HepG2 (cell line): Measurements from ENCODE around the gene B4GALT4. TPM values are rescaled to one million over a fixed set of nuclear protein-coding genes. Genes with fewer than 3 reads are reported as not detected.

Experiments
- ATAC-seq: fragments of 200-7000 bp; cut with Tn5 transposase; 3 replicates; pipeline ENCODE4 v1.9.1; 2020; ENCODE audit warnings: mild to moderate bottlenecking, moderate library complexity
- BruUV-seq: library from RNA; stranded (reverse); fragments of 400-500 nt; replicated peaks from 2 replicates; lab custom pipeline; 2021; lab: Mats Ljungman, UMichigan
- CTCF ChIA-PET: fragments of 300-600 bp; formaldehyde crosslinking; extraction: SDS; loops from one replicate; lab custom pipeline; 2021; ENCODE audit warnings: low total read pairs, inconsistent platforms, low intra/inter-chr PET ratio; lab: Yijun Ruan, JAX
- POLR2A ChIA-PET: fragments of 350-600 bp; sonication (Branson Sonifier 250); formaldehyde crosslinking; loops from one replicate; lab custom pipeline; 2020; ENCODE audit warnings: antibody characterized with exemption, inconsistent platforms; lab: Yijun Ruan, JAX
- DNase-seq: peaks from one replicate; pipeline ENCODE4 v3.0.0-alpha.2; 2015; ENCODE audit warnings: low spot score
- FAIRE-seq: peaks from 3 replicates; lab custom pipeline; 2011; peaks lifted over from hg19 to GRCh38; lab: Jason Lieb, UNC
- H2AFZ ChIP-seq: one replicate; pipeline ENCODE4 v1.6.1; 2011; ENCODE audit warnings: low read length, inconsistent platforms
- H3K27ac ChIP-seq: fragments of 300-600 bp; 3 replicates; pipeline ENCODE4 v1.8.0; 2011; ENCODE audit warnings: mixed run types, mild to moderate bottlenecking, mixed read lengths, low read length, inconsistent platforms; ENCODE audit not compliant: insufficient read depth; ENCODE audit errors: extremely low read length
- H3K27me3 ChIP-seq, 2 experiments: fragments of 200-600 bp in 1 of 2; 2 replicates in 1 of 2; 3 replicates in 1 of 2; pipeline versions ENCODE4 v1.6.0 to v1.8.0; 2011; ENCODE audit warnings: low read length in 2 of 2, mild to moderate bottlenecking in 2 of 2, moderate library complexity in 2 of 2, inconsistent platforms in 1 of 2; ENCODE audit not compliant: insufficient read depth in 2 of 2, control insufficient read depth in 1 of 2
- H3K36me3 ChIP-seq, 2 experiments: fragments of 200-600 bp in 1 of 2; replicated peaks in 1 of 2; 2 replicates in 1 of 2; 3 replicates in 1 of 2; pipeline versions ENCODE4 v1.5.1 to v1.8.0; 2011; ENCODE audit warnings: low read length in 2 of 2, inconsistent platforms in 1 of 2; ENCODE audit not compliant: insufficient read depth in 2 of 2, control insufficient read depth in 1 of 2
- H3K4me1 ChIP-seq: 2 replicates; pipeline ENCODE4 v1.5.1; 2012; ENCODE audit warnings: low read length, inconsistent platforms; ENCODE audit not compliant: insufficient read depth
- H3K4me2 ChIP-seq: 2 replicates; pipeline ENCODE4 v1.6.0; 2011; ENCODE audit warnings: low read depth, low read length, inconsistent platforms
- H3K4me3 ChIP-seq, 3 experiments: fragments of 200-600 bp in 1 of 3; sonication (generic), shearing (Covaris generic) in 1 of 3; replicated peaks in 1 of 3; 2 replicates each; pipeline ENCODE4 v1.5.1; 2011 to 2016; ENCODE audit warnings: low read length in 3 of 3, inconsistent platforms in 2 of 3, low read depth in 2 of 3, mild to moderate bottlenecking in 2 of 3, control low read depth in 1 of 3, mixed read lengths in 1 of 3; ENCODE audit not compliant: insufficient read depth in 1 of 3
- H3K79me2 ChIP-seq: one replicate; pipeline ENCODE4 v1.6.1; 2011; ENCODE audit warnings: low read length, inconsistent platforms; ENCODE audit not compliant: insufficient read depth
- H3K9ac ChIP-seq: 2 replicates; pipeline ENCODE4 v1.6.0; 2011; ENCODE audit warnings: mild to moderate bottlenecking, low read depth, low read length, inconsistent platforms; ENCODE audit not compliant: insufficient read depth
- H3K9me3 ChIP-seq: 2 replicates; pipeline ENCODE4 v1.5.1; 2012; ENCODE audit warnings: mild to moderate bottlenecking, low read length
- H4K20me1 ChIP-seq: 2 replicates; pipeline ENCODE4 v1.6.0; 2011; ENCODE audit warnings: inconsistent platforms, mild to moderate bottlenecking, low read length, moderate library complexity; ENCODE audit not compliant: insufficient read depth
- ARNT ChIP-seq: fragments of 450-650 bp; IDR thresholded peaks from 2 replicates; pipeline ENCODE4 v1.6.1; 2017
- CCAR2 ChIP-seq: fragments of 200-400 bp; formaldehyde crosslinking; optimal IDR thresholded peaks from 2 replicates; pipeline ENCODE3; 2018; ENCODE audit warnings: low read depth, mild to moderate bottlenecking, low read length, moderate library complexity
- CENPX ChIP-seq: sonication (generic); formaldehyde crosslinking; IDR thresholded peaks from 2 replicates; pipeline ENCODE4 v1.9.0; 2021; ENCODE audit warnings: mild to moderate bottlenecking, missing genetic modification reagents, moderate library complexity
- HDAC1 ChIP-seq: sonication (generic); formaldehyde crosslinking; IDR thresholded peaks from 2 replicates; pipeline ENCODE4 v1.5.1; 2020; ENCODE audit warnings: mild to moderate bottlenecking, missing genetic modification reagents
- HNRNPL ChIP-seq: fragments of 200-400 bp; formaldehyde crosslinking; IDR thresholded peaks from 2 replicates; pipeline ENCODE4 v1.6.1; 2017; ENCODE audit warnings: mild to moderate bottlenecking, low read depth, low read length
- NR2C2 ChIP-seq: sonication (generic); formaldehyde crosslinking; IDR thresholded peaks from 2 replicates; pipeline ENCODE4 v1.4.0; 2020; ENCODE audit warnings: missing genetic modification reagents, mild to moderate bottlenecking, moderate library complexity, borderline replicate concordance
- PCBP2 ChIP-seq: fragments of 200-400 bp; formaldehyde crosslinking; optimal IDR thresholded peaks from 2 replicates; pipeline ENCODE3; 2018; ENCODE audit warnings: low read length, low read depth; ENCODE audit not compliant: poor library complexity, severe bottlenecking
- U2AF1 ChIP-seq: fragments of 200-400 bp; formaldehyde crosslinking; optimal IDR thresholded peaks from 2 replicates; pipeline ENCODE3; 2017; ENCODE audit warnings: mild to moderate bottlenecking, low read depth, low read length
- ZBTB1 ChIP-seq: sonication (generic); formaldehyde crosslinking; IDR thresholded peaks from 2 replicates; pipeline ENCODE4 v1.4.0; 2020; ENCODE audit warnings: missing genetic modification reagents, borderline replicate concordance
- ZNF430 ChIP-seq: sonication (generic); formaldehyde crosslinking; IDR thresholded peaks from 2 replicates; pipeline ENCODE4 v1.9.0; 2021; ENCODE audit warnings: mild to moderate bottlenecking, missing genetic modification reagents
- ZNF670 ChIP-seq: sonication (generic); formaldehyde crosslinking; IDR thresholded peaks from 2 replicates; pipeline ENCODE4 v1.8.0; 2022; ENCODE audit warnings: mild to moderate bottlenecking, missing genetic modification reagents, borderline replicate concordance
- WGBS: methylation state at CpG from one replicate; pipeline ENCODE4 v1.1.6; 2017; ENCODE audit warnings: low lambda C conversion rate; 5-methylcytosine and 5-hydroxymethylcytosine counted together
- in situ Hi-C: cut with HindIII; loops from 2 replicates; pipeline ENCODE4 v1.10.0; 2017; ENCODE audit warnings: low pct_unique_long_range_greater_than_20kb; ENCODE audit not compliant: extremely low pct_ligation_motif_present
- intact Hi-C: fragments of 100-400 bp; cut with micrococcal nuclease; formaldehyde crosslinking; loops from one replicate; pipeline ENCODE4 v1.10.0; 2022; ENCODE audit not compliant: unreplicated experiment
- polyA plus RNA-seq, 8 experiments: library from polyadenylated mRNA; depleted of rRNA in 3 of 8; stranded (reverse) in 7 of 8; unstranded in 1 of 8; fragments of >200 nt; fragmentation: Illumina TruSeq in 4 of 8; extraction: Trizol in 4 of 8; gene quantifications; 2 replicates each; pipeline versions ENCODE4 v1.2.1 to v1.2.3, GENCODE V29; 2011 to 2016; ENCODE audit warnings: low read depth in 4 of 8, missing spikeins in 1 of 8, mixed read lengths in 1 of 8; ENCODE audit not compliant: insufficient read depth in 1 of 8
- total RNA-seq, 5 experiments: library from RNA; depleted of rRNA; stranded (reverse); fragments of >200 nt; fragmentation: Illumina TruSeq; extraction: Trizol; gene quantifications; 2 replicates each; pipeline ENCODE4 v1.2.3, GENCODE V29; 2016; ENCODE audit warnings: low read depth in 1 of 5
- TF ChIP-seq, protein P1 (sequence below): sonication (generic); formaldehyde crosslinking; IDR thresholded peaks from 2 replicates; pipeline ENCODE4 v1.5.0; 2020; ENCODE audit warnings: missing genetic modification reagents
- TF ChIP-seq, protein P2 (sequence below): IDR thresholded peaks from 2 replicates; pipeline ENCODE4 v1.6.1; 2016; ENCODE audit warnings: control low read depth
- TF ChIP-seq, protein P3 (sequence below): sonication (generic); formaldehyde crosslinking; IDR thresholded peaks from 2 replicates; pipeline ENCODE4 v1.5.0; 2020; ENCODE audit warnings: mild to moderate bottlenecking, missing genetic modification reagents

B4GALT4 gene
- total and polyA plus RNA-seq, 2 of the 13 experiments (the other 11 are each of a cell fraction or from before 2014, with no cell fraction given), result 16.9 to 29.0 TPM

- Histone ChIP-seq H3K9me3 (no peaks in the 10 kb centered on the region), H3K4me2 (no peak overlapping the region), H4K20me1 (no peaks in the 10 kb centered on the region), H3K4me3 (no peak overlapping the region), H3K79me2 (no peaks in the 10 kb centered on the region), H3K36me3 (no peaks in the 10 kb centered on the region), H2AFZ (no peak overlapping the region), H3K27me3 (no peaks in the 10 kb centered on the region), H3K4me1 (peaks cover 14% of the 10 kb centered on the region), H3K9ac (no peak overlapping the region), H3K27ac (no peak overlapping the region)
- WGBS, result 28% methylated on average over 3 of the region's 3 CpGs
- TF ChIP-seq NR2C2 (CRISPR knock-in tag), result no peak
- no peak for TF ChIP-seq ZNF670 (CRISPR knock-in tag)
- intact Hi-C loops (no loop called here), in situ Hi-C loops (no loop called here)
- FAIRE-seq (no peak), DNase-seq (no peak), ATAC-seq (no peak)
- ChIA-PET CTCF (no interaction called here), POLR2A (no interaction called here)
- no TSS peak for BruUV-seq
Measured at GRCh38 chr3:119181765-119182164, 58.9 kb downstream of the B4GALT4 start.

DNA sequence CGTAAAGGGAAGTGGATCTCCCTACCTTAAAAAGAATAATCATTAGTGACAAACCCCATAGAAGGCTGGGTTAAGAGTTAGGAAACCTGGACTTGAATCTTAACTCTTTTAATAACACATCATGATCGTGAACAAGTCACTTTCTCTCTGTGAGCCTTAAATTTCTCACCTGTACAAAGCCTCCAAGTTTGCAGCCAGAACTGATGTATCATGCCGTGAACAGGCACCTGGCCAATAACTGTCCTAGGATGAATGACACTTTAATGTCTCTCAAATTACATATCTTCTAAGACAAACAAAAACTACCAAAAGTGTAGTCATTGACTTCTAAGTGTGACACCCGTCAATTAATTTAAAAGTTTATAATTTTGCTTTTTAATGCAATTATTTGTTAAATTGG, 63.4 kb downstream of the B4GALT4 start:
- peaks cover 0 to 4% of the 10 kb centered on the region in 2 experiments; a peak in 1 of 5 replicates for H3K27me3 ChIP-seq
- no TSS peak for BruUV-seq
- no peak overlapping the region for H3K27ac ChIP-seq
- no peaks in the 10 kb centered on the region for H3K9me3 ChIP-seq
- no peaks in the 10 kb centered on the region for H3K36me3 ChIP-seq
- DNase-seq, result no peak
- no peaks in the 10 kb centered on the region for H3K4me1 ChIP-seq
- in situ Hi-C loops, result no loop called here
- H3K4me2 ChIP-seq, result no peak overlapping the region
- no peak for ATAC-seq
- POLR2A ChIA-PET, result no interaction called here
- 42% methylated on average over 4 of the region's 4 CpGs for WGBS
- no peak overlapping the region for H3K9ac ChIP-seq
- no peaks in the 10 kb centered on the region for H4K20me1 ChIP-seq
- no peak overlapping the region for H3K4me3 ChIP-seq
- H2AFZ ChIP-seq, result no peak overlapping the region
- no peak for FAIRE-seq
- intact Hi-C loops, result no loop called here
- CTCF ChIA-PET, result no interaction called here
- H3K79me2 ChIP-seq, result no peaks in the 10 kb centered on the region
- TF ChIP-seq ARNT (no peak), CCAR2 (no peak), HNRNPL (no peak), PCBP2 (no peak), U2AF1 (no peak), ZNF430 (CRISPR knock-in tag) (no peak), CENPX (CRISPR knock-in tag) (no peak), HDAC1 (CRISPR knock-in tag) (no peak), ZBTB1 (CRISPR knock-in tag) (no peak)
- TF ChIP-seq, protein P1, sequence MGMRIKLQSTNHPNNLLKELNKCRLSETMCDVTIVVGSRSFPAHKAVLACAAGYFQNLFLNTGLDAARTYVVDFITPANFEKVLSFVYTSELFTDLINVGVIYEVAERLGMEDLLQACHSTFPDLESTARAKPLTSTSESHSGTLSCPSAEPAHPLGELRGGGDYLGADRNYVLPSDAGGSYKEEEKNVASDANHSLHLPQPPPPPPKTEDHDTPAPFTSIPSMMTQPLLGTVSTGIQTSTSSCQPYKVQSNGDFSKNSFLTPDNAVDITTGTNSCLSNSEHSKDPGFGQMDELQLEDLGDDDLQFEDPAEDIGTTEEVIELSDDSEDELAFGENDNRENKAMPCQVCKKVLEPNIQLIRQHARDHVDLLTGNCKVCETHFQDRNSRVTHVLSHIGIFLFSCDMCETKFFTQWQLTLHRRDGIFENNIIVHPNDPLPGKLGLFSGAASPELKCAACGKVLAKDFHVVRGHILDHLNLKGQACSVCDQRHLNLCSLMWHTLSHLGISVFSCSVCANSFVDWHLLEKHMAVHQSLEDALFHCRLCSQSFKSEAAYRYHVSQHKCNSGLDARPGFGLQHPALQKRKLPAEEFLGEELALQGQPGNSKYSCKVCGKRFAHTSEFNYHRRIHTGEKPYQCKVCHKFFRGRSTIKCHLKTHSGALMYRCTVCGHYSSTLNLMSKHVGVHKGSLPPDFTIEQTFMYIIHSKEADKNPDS (CRISPR knock-in tag), result no peak
- TF ChIP-seq, protein P2, sequence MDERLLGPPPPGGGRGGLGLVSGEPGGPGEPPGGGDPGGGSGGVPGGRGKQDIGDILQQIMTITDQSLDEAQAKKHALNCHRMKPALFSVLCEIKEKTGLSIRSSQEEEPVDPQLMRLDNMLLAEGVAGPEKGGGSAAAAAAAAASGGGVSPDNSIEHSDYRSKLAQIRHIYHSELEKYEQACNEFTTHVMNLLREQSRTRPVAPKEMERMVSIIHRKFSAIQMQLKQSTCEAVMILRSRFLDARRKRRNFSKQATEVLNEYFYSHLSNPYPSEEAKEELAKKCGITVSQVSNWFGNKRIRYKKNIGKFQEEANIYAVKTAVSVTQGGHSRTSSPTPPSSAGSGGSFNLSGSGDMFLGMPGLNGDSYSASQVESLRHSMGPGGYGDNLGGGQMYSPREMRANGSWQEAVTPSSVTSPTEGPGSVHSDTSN, result no peak
- TF ChIP-seq, protein P3, sequence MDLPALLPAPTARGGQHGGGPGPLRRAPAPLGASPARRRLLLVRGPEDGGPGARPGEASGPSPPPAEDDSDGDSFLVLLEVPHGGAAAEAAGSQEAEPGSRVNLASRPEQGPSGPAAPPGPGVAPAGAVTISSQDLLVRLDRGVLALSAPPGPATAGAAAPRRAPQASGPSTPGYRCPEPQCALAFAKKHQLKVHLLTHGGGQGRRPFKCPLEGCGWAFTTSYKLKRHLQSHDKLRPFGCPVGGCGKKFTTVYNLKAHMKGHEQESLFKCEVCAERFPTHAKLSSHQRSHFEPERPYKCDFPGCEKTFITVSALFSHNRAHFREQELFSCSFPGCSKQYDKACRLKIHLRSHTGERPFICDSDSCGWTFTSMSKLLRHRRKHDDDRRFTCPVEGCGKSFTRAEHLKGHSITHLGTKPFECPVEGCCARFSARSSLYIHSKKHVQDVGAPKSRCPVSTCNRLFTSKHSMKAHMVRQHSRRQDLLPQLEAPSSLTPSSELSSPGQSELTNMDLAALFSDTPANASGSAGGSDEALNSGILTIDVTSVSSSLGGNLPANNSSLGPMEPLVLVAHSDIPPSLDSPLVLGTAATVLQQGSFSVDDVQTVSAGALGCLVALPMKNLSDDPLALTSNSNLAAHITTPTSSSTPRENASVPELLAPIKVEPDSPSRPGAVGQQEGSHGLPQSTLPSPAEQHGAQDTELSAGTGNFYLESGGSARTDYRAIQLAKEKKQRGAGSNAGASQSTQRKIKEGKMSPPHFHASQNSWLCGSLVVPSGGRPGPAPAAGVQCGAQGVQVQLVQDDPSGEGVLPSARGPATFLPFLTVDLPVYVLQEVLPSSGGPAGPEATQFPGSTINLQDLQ (CRISPR knock-in tag), result no peak
